ENCODE measurements around the gene C5orf52.
"Not testable (repeated sequence)": the region's sequence is repeated elsewhere in the genome, so short reads cannot be mapped to it uniquely, and the experiment has no call there.

- TF ChIP-seq CTCF (IDR thresholded peaks at IDR 0.05; ENCODE audit: poor library complexity); EZH2 (IDR thresholded peaks at IDR 0.05; ENCODE audit: borderline replicate concordance): not testable (repeated sequence)
Observed at GRCh38 chr5:157696154-157696553, 24.8 kb downstream of the C5orf52 start.

All from hepatocyte (in vitro differentiated cells).